ENCODE results near the gene ABCG2.
A peak's percentile ranks its signal among the peaks of the same experiment; 100 is the strongest.

The ABCG2 gene

GRCh38 chr4:88158489-88159228 lies at the start of gene ABCG2:
TSS of gene ABCG2 (minus strand) at chr4:88158639. CDS start at chr4:88139995, 18,644 bp downstream.
- peak; percentile 29 for DNase-seq

GRCh38 chr4:88208156-88208555 lies 49.7 kb upstream of the ABCG2 start:
- DNase-seq, result no peak

GRCh38 chr4:88207171-88207570 lies 48.7 kb upstream of the ABCG2 start:
- DNase-seq, result no peak

GRCh38 chr4:88204882-88205281 lies 46.4 kb upstream of the ABCG2 start:
- DNase-seq, result no peak

- no peak for DNase-seq
Observed at GRCh38 chr4:88202443-88202842, 44.0 kb upstream of the ABCG2 start.

GRCh38 chr4:88200186-88200585 lies 41.7 kb upstream of the ABCG2 start:
- DNase-seq, result no peak

- no peak for DNase-seq
Observed at GRCh38 chr4:88196523-88197185, 38.2 kb upstream of the ABCG2 start.

GRCh38 chr4:88196013-88196365 lies 37.5 kb upstream of the ABCG2 start:
- DNase-seq, result no peak

- no peak for DNase-seq
Observed at GRCh38 chr4:88195328-88196012, 37.0 kb upstream of the ABCG2 start.

- no peak for DNase-seq
Observed at GRCh38 chr4:88191404-88191803, 33.0 kb upstream of the ABCG2 start.

- no peak for DNase-seq
Observed at GRCh38 chr4:88189881-88190585, 31.6 kb upstream of the ABCG2 start.

- no peak for DNase-seq
Observed at GRCh38 chr4:88189418-88189738, 30.9 kb upstream of the ABCG2 start.

GRCh38 chr4:88188738-88189417 lies 30.4 kb upstream of the ABCG2 start:
- DNase-seq, result no peak

GRCh38 chr4:88187766-88188165 lies 29.3 kb upstream of the ABCG2 start:
- DNase-seq, result no peak

GRCh38 chr4:88185906-88186305 lies 27.5 kb upstream of the ABCG2 start:
- no peak for DNase-seq

- no peak for DNase-seq
Observed at GRCh38 chr4:88179261-88179660, 20.8 kb upstream of the ABCG2 start.

- DNase-seq, result no peak
Observed at GRCh38 chr4:88178626-88179231, 20.3 kb upstream of the ABCG2 start.

GRCh38 chr4:88177983-88178625 lies 19.7 kb upstream of the ABCG2 start:
- DNase-seq, result no peak

- no peak for DNase-seq
Observed at GRCh38 chr4:88172987-88173386, 14.5 kb upstream of the ABCG2 start.

- no peak for DNase-seq
Observed at GRCh38 chr4:88171206-88171605, 12.8 kb upstream of the ABCG2 start.

- no peak for DNase-seq
Observed at GRCh38 chr4:88169298-88169697, 10.9 kb upstream of the ABCG2 start.

GRCh38 chr4:88166608-88167007 lies 8.2 kb upstream of the ABCG2 start:
- no peak for DNase-seq

Measured in CD4-positive, alpha-beta T cell treated with Interleukin-6 for 4 hours (primary cell).